Adipocyte (in vitro differentiated cells): ENCODE data around the gene OR2M4.
"Not testable (repeated sequence)": the region's sequence is repeated elsewhere in the genome, so short reads cannot be mapped to it uniquely, and the experiment has no call there.

ENCODE experiments used
- DNase-seq: peaks from one replicate; pipeline ENCODE4 v3.0.0-alpha.2; 2015; ENCODE audit warnings: low read depth
- H3K27me3 ChIP-seq: replicated peaks from 2 replicates; pipeline ENCODE4 v1.7.0; 2013; ENCODE audit warnings: mild to moderate bottlenecking, low read length, moderate library complexity; ENCODE audit not compliant: control insufficient read depth, insufficient read depth
- H3K36me3 ChIP-seq: 2 replicates; pipeline ENCODE4 v1.7.0; 2013; ENCODE audit warnings: low read length, mild to moderate bottlenecking, moderate library complexity; ENCODE audit not compliant: control insufficient read depth, insufficient read depth, severe bottlenecking
- H3K4me1 ChIP-seq: 2 replicates; pipeline ENCODE4 v1.7.0; 2013; ENCODE audit warnings: mild to moderate bottlenecking, low read length, moderate library complexity; ENCODE audit not compliant: control insufficient read depth, insufficient read depth
- H3K4me3 ChIP-seq: 2 replicates; pipeline ENCODE4 v1.7.0; 2013; ENCODE audit warnings: mild to moderate bottlenecking, low read length, moderate library complexity
- H3K9ac ChIP-seq: 2 replicates; pipeline ENCODE4 v1.7.0; 2013; ENCODE audit warnings: mild to moderate bottlenecking, low read length, moderate library complexity
- H3K9me3 ChIP-seq: 2 replicates; pipeline ENCODE4 v1.7.0; 2013; ENCODE audit warnings: mild to moderate bottlenecking, low read length, moderate library complexity; ENCODE audit not compliant: control insufficient read depth

OR2M4 gene

GRCh38 chr1:248259309-248259708, 28.1 kb downstream of the OR2M4 start:
- not testable (repeated sequence) for H3K9me3 ChIP-seq, H3K36me3 ChIP-seq, H3K4me1 ChIP-seq, H3K27me3 ChIP-seq, H3K4me3 ChIP-seq, DNase-seq, H3K9ac ChIP-seq

GRCh38 chr1:248268178-248268577, 37.0 kb downstream of the OR2M4 start:
- DNase-seq, result no peak

GRCh38 chr1:248273225-248273624, 42.0 kb downstream of the OR2M4 start:
- DNase-seq, H3K4me3 ChIP-seq, H3K4me1 ChIP-seq, H3K9me3 ChIP-seq, H3K9ac ChIP-seq, H3K27me3 ChIP-seq, H3K36me3 ChIP-seq: not testable (repeated sequence)

More at GRCh38 chr1:248268178-248268577, 37.0 kb downstream of the OR2M4 start:
- Histone ChIP-seq H3K27me3 (no peaks in the 10 kb centered on the region), H3K4me3 (no peak overlapping the region), H3K36me3 (no peaks in the 10 kb centered on the region), H3K4me1 (no peaks in the 10 kb centered on the region), H3K9me3 (no peaks in the 10 kb centered on the region), H3K9ac (no peak overlapping the region)

GRCh38 chr1:248277876-248278275, 46.7 kb downstream of the OR2M4 start, which contains the start of gene OR2T33:
Gene OR2T33, minus strand, starts transcription at chr1:248277976. Its CDS starts 4,162 bp downstream, at chr1:248273814.
- H3K9me3 ChIP-seq, result peaks cover 3% of the 10 kb centered on the region
- H3K36me3 ChIP-seq, result no peaks in the 10 kb centered on the region
- no peaks in the 10 kb centered on the region for H3K27me3 ChIP-seq
- H3K4me3 ChIP-seq, result no peak within 1 kb of the TSS
- H3K9ac ChIP-seq, result no peak within 1 kb of the TSS
- DNase-seq, result no peak
- H3K4me1 ChIP-seq, result no peaks in the 10 kb centered on the region

GRCh38 chr1:248288391-248288790, 57.2 kb downstream of the OR2M4 start:
- H3K9ac ChIP-seq, result no peak overlapping the region
- H3K27me3 ChIP-seq, result no peaks in the 10 kb centered on the region
- H3K4me1 ChIP-seq, result no peaks in the 10 kb centered on the region
- H3K4me3 ChIP-seq, result no peak overlapping the region
- H3K36me3 ChIP-seq, result no peaks in the 10 kb centered on the region
- H3K9me3 ChIP-seq, result no peaks in the 10 kb centered on the region
- no peak for DNase-seq
